Measurements from ENCODE around the gene PIK3R1.

Gene PIK3R1

DNA sequence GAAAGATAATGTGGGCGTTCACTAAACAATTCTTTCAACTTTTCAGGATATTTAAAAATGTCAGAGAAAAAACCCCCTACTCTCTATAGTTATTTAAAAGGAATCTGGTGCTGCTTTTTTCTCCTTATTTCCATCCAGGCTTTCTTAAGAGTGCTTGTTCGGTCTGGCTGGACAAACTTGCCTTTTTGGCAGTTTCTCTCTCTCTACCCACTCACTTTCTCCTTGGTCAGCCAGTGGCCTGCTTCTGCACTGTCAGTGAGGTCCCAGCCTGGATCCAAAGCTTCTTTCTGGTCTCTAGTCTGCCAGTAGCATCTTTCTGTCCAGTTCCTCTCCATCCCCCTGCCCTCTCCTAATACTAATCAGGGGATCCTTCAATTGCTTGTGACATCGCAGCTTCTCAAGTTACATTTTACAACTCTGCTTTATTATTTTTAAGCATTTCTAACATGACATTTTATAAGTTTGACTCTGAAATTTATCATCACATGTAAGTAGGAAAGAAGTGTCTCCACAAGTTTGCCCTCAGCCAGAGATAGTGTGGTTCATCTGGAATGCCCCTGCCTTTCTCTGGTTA, 50.4 kb downstream of the PIK3R1 start:
- Histone ChIP-seq H3K27ac (ENCODE audit: insufficient read depth, low read length, poor library complexity, severe bottlenecking) (no peak overlapping the region), H3K4me1 (ENCODE audit: control insufficient read depth, insufficient read depth, low read length, poor library complexity, severe bottlenecking) (peaks cover 30% of the 10 kb centered on the region), H3K9me3 (ENCODE audit: control insufficient read depth, low read length) (no peaks in the 10 kb centered on the region), H3K4me3 (ENCODE audit: insufficient read depth, low read depth, low read length, poor library complexity, severe bottlenecking) (no peak overlapping the region), H3K36me3 (ENCODE audit: control insufficient read depth, insufficient read depth, low read length) (no peaks in the 10 kb centered on the region), H3K27me3 (replicated peaks; ENCODE audit: control insufficient read depth, insufficient read depth, low read length, poor library complexity, severe bottlenecking) (no peaks in the 10 kb centered on the region)
- DNase-seq = no peak

DNA sequence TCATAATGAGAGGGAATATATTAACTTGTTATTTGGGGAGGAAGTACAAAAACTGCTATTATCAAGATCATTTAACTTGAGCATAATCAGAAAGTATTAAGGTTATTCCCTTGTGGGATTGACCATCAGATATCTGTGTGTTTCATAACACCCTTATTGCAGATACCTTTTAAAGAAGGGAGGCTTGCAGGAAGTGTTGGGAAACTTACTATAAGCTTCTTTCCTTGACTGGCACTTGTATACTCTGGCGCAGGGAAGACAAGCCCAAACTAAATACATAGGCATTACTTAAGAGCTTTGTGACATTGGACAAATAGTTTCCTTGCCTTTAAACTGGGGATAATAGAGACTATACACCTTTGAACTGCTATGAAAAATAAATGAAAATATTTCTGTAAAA, 50.9 kb downstream of the PIK3R1 start:
- no peaks in the 10 kb centered on the region for H3K9me3 ChIP-seq (ENCODE audit: control insufficient read depth, low read length)
- no peak for DNase-seq
- no peak overlapping the region for H3K4me3 ChIP-seq (ENCODE audit: insufficient read depth, low read depth, low read length, poor library complexity, severe bottlenecking)
- peak overlapping the region; percentile 19 for H3K27ac ChIP-seq (ENCODE audit: insufficient read depth, low read length, poor library complexity, severe bottlenecking)
- peaks cover 35% of the 10 kb centered on the region for H3K4me1 ChIP-seq (ENCODE audit: control insufficient read depth, insufficient read depth, low read length, poor library complexity, severe bottlenecking)
- no peaks in the 10 kb centered on the region for H3K36me3 ChIP-seq (ENCODE audit: control insufficient read depth, insufficient read depth, low read length)
- H3K27me3 ChIP-seq (replicated peaks; ENCODE audit: control insufficient read depth, insufficient read depth, low read length, poor library complexity, severe bottlenecking) = no peaks in the 10 kb centered on the region

DNA sequence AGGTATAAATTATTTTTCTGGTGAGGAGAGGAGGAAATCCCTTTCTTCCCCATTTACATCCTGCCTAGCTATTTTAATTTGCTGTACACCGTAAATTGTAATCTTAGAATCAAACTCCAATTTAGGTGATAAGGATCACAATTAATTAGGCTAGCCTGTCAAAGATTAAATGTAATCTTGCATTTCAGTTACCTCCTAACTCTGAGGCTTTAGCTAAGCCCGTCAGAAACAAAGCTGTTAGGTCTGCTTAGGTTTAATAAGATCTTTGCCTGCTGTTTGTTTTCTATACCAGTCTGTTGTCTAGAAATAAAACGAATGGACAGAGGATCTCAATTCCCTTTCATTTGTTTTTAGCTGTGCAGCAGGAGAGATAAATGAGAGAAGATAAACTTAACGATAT, 51.5 kb downstream of the PIK3R1 start:
- H3K27me3 ChIP-seq (replicated peaks; ENCODE audit: control insufficient read depth, insufficient read depth, low read length, poor library complexity, severe bottlenecking) = no peaks in the 10 kb centered on the region
- H3K9me3 ChIP-seq (ENCODE audit: control insufficient read depth, low read length) = no peaks in the 10 kb centered on the region
- H3K27ac ChIP-seq (ENCODE audit: insufficient read depth, low read length, poor library complexity, severe bottlenecking) = peak overlapping the region; percentile 19
- no peak overlapping the region for H3K4me3 ChIP-seq (ENCODE audit: insufficient read depth, low read depth, low read length, poor library complexity, severe bottlenecking)
- H3K36me3 ChIP-seq (ENCODE audit: control insufficient read depth, insufficient read depth, low read length) = no peaks in the 10 kb centered on the region
- peaks cover 32% of the 10 kb centered on the region for H3K4me1 ChIP-seq (ENCODE audit: control insufficient read depth, insufficient read depth, low read length, poor library complexity, severe bottlenecking)
- DNase-seq = no peak

DNA sequence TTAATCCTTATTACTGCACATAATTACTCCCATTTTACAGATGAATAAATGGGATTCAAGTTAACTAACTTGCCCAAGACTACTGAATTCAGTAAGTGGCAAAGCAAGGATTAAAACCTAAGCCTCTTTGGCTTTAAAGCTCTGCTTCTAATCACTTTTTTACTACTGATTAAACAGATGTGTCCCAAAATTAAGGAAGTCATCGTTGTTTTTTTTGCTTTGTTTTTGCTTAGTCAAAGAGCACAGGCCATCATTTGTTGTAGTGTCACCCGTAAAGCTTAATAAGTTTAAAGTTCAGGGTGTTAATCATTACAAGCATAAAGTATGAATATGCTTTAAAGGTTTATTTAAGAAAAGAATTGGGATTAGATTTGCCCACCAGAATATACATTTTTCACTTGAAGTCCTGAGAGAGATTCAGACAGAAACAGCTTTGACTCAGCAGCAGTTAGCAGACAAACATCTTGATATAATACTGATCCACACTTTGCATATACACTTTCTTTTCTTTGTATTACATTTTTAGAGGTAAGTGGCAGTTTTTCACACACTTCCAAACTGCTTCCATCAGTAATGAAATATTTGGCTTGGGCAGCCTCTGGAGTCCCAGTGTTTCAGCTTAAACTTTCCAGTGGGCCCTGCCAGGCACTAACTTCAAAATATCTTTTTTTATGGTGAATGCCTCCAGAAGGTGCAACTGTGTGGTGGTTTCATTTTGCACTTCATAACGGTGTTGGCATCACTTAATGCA, 52.7 kb downstream of the PIK3R1 start:
- DNase-seq = no peak
- no peaks in the 10 kb centered on the region for H3K36me3 ChIP-seq (ENCODE audit: control insufficient read depth, insufficient read depth, low read length)
- no peak overlapping the region for H3K27ac ChIP-seq (ENCODE audit: insufficient read depth, low read length, poor library complexity, severe bottlenecking)
- no peaks in the 10 kb centered on the region for H3K9me3 ChIP-seq (ENCODE audit: control insufficient read depth, low read length)
- H3K4me1 ChIP-seq (ENCODE audit: control insufficient read depth, insufficient read depth, low read length, poor library complexity, severe bottlenecking) = peaks cover 32% of the 10 kb centered on the region
- H3K4me3 ChIP-seq (ENCODE audit: insufficient read depth, low read depth, low read length, poor library complexity, severe bottlenecking) = no peak overlapping the region
- H3K27me3 ChIP-seq (replicated peaks; ENCODE audit: control insufficient read depth, insufficient read depth, low read length, poor library complexity, severe bottlenecking) = no peaks in the 10 kb centered on the region

DNA sequence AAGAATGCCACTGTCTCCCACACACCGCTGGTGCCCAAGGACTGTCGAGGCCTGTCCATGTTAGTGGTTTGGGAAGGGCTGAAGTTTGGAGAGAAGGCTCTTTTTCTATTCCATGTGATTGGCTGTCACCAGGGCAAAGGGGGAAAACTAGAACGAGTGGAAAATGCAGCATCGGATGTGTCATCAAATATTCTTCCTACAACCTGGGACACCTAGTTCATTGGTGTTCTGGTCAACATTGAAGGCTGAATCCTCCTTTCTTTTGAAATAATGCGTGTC, 53.2 kb downstream of the PIK3R1 start:
- Histone ChIP-seq H3K36me3 (ENCODE audit: control insufficient read depth, insufficient read depth, low read length) (peaks cover 5% of the 10 kb centered on the region), H3K4me1 (ENCODE audit: control insufficient read depth, insufficient read depth, low read length, poor library complexity, severe bottlenecking) (peaks cover 32% of the 10 kb centered on the region), H3K27me3 (replicated peaks; ENCODE audit: control insufficient read depth, insufficient read depth, low read length, poor library complexity, severe bottlenecking) (no peaks in the 10 kb centered on the region), H3K27ac (ENCODE audit: insufficient read depth, low read length, poor library complexity, severe bottlenecking) (no peak overlapping the region), H3K9me3 (ENCODE audit: control insufficient read depth, low read length) (no peaks in the 10 kb centered on the region), H3K4me3 (ENCODE audit: insufficient read depth, low read depth, low read length, poor library complexity, severe bottlenecking) (no peak overlapping the region)
- no peak for DNase-seq

DNA sequence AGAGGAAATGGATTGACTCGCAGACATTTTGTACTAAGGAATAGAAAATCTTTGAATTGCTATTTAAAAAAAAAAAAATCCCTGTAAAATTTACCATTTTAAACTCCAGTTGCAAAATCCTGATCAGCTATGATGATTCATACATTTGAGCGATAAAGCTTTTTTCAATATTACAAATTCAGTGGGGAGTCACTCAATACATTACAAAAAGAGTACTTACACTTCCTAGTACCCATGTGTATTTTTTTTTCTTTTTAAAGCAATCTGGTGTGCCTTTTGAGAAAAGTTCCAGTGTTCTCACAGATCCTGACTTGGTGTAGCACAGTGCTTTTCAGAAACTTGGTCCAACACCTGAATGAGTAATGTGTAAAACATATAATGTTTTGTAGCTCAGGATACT, 54.3 kb downstream of the PIK3R1 start:
- no peak overlapping the region for H3K27ac ChIP-seq (ENCODE audit: insufficient read depth, low read length, poor library complexity, severe bottlenecking)
- H3K4me3 ChIP-seq (ENCODE audit: insufficient read depth, low read depth, low read length, poor library complexity, severe bottlenecking) = no peak overlapping the region
- H3K9me3 ChIP-seq (ENCODE audit: control insufficient read depth, low read length) = no peaks in the 10 kb centered on the region
- no peak for DNase-seq
- no peaks in the 10 kb centered on the region for H3K27me3 ChIP-seq (replicated peaks; ENCODE audit: control insufficient read depth, insufficient read depth, low read length, poor library complexity, severe bottlenecking)
- peaks cover 7% of the 10 kb centered on the region for H3K36me3 ChIP-seq (ENCODE audit: control insufficient read depth, insufficient read depth, low read length)
- H3K4me1 ChIP-seq (ENCODE audit: control insufficient read depth, insufficient read depth, low read length, poor library complexity, severe bottlenecking) = peaks cover 32% of the 10 kb centered on the region

DNA sequence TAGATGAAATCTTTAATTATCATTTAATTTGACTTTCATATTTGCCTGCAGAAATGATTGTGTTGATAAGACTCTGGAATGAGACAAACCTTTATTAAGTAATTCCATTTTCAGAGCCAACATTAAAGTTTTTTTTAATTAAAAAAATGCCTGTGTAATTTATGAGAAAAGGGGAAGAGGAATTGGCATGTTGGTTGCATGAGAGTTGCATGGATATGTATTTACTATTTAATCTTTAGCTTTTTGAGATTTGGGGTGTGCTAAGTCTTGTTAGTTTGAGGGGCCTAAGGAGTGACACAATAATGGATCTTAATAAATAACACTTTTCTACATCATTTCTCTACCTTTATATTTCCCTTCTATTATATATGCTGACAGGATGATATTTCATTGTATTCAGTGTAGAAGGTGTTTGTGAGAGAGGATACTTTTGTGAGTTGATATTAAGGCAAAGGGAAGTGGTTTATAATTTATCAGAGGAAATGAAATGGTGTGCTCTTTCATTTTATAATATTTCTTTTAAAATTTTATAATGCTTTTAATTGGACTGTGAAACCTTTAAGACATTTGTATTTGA, 54.9 kb downstream of the PIK3R1 start:
- Histone ChIP-seq H3K9me3 (ENCODE audit: control insufficient read depth, low read length) (no peaks in the 10 kb centered on the region), H3K4me1 (ENCODE audit: control insufficient read depth, insufficient read depth, low read length, poor library complexity, severe bottlenecking) (peaks cover 30% of the 10 kb centered on the region), H3K4me3 (ENCODE audit: insufficient read depth, low read depth, low read length, poor library complexity, severe bottlenecking) (no peak overlapping the region), H3K27ac (ENCODE audit: insufficient read depth, low read length, poor library complexity, severe bottlenecking) (no peak overlapping the region), H3K27me3 (replicated peaks; ENCODE audit: control insufficient read depth, insufficient read depth, low read length, poor library complexity, severe bottlenecking) (no peaks in the 10 kb centered on the region), H3K36me3 (ENCODE audit: control insufficient read depth, insufficient read depth, low read length) (peaks cover 7% of the 10 kb centered on the region)
- no peak for DNase-seq

DNA sequence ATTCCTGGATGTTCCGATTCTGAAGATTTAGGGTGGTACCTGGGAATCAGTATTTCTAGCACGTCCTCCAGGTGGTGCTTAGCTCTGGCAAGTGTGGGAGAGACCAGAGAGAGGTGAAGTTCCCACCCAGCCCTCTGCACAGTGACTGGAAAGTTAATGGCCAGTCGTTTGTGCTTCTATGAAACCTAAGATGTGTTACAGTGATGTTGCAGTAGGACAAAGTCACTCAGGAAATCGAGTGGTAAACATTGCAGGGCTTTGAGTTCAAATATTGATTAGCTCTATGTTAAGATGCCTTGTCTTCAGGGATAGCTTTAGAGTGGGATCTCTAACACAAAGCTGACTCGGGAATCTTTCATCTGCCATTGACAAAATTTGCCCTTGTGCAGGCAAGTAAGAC, 55.6 kb downstream of the PIK3R1 start:
- no peaks in the 10 kb centered on the region for H3K27me3 ChIP-seq (replicated peaks; ENCODE audit: control insufficient read depth, insufficient read depth, low read length, poor library complexity, severe bottlenecking)
- H3K27ac ChIP-seq (ENCODE audit: insufficient read depth, low read length, poor library complexity, severe bottlenecking) = no peak overlapping the region
- no peak overlapping the region for H3K4me3 ChIP-seq (ENCODE audit: insufficient read depth, low read depth, low read length, poor library complexity, severe bottlenecking)
- H3K4me1 ChIP-seq (ENCODE audit: control insufficient read depth, insufficient read depth, low read length, poor library complexity, severe bottlenecking) = peaks cover 29% of the 10 kb centered on the region
- DNase-seq = no peak
- H3K9me3 ChIP-seq (ENCODE audit: control insufficient read depth, low read length) = no peaks in the 10 kb centered on the region
- H3K36me3 ChIP-seq (ENCODE audit: control insufficient read depth, insufficient read depth, low read length) = peaks cover 7% of the 10 kb centered on the region

DNA sequence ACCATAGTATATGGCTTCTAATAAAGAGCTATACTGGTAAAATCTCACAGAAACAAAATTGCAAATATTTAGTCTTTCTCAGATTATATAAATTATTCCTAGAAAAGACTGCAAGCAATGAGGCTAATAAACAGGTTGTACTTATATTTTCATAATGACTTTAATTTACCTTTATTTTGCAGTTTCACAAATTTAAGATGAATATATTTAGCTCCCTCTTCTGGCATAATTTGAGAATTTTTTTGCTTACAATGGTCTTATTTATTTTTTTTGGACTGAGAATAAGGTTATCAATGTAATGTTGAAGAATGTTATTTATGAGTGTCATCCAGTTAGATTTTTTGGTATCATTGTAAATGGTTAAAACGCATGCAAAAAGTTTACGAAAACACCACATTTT, 56.7 kb downstream of the PIK3R1 start:
- no peak overlapping the region for H3K27ac ChIP-seq (ENCODE audit: insufficient read depth, low read length, poor library complexity, severe bottlenecking)
- no peaks in the 10 kb centered on the region for H3K27me3 ChIP-seq (replicated peaks; ENCODE audit: control insufficient read depth, insufficient read depth, low read length, poor library complexity, severe bottlenecking)
- no peak for DNase-seq
- peaks cover 25% of the 10 kb centered on the region for H3K4me1 ChIP-seq (ENCODE audit: control insufficient read depth, insufficient read depth, low read length, poor library complexity, severe bottlenecking)
- no peak overlapping the region for H3K4me3 ChIP-seq (ENCODE audit: insufficient read depth, low read depth, low read length, poor library complexity, severe bottlenecking)
- H3K36me3 ChIP-seq (ENCODE audit: control insufficient read depth, insufficient read depth, low read length) = peaks cover 7% of the 10 kb centered on the region
- H3K9me3 ChIP-seq (ENCODE audit: control insufficient read depth, low read length) = no peaks in the 10 kb centered on the region

DNA sequence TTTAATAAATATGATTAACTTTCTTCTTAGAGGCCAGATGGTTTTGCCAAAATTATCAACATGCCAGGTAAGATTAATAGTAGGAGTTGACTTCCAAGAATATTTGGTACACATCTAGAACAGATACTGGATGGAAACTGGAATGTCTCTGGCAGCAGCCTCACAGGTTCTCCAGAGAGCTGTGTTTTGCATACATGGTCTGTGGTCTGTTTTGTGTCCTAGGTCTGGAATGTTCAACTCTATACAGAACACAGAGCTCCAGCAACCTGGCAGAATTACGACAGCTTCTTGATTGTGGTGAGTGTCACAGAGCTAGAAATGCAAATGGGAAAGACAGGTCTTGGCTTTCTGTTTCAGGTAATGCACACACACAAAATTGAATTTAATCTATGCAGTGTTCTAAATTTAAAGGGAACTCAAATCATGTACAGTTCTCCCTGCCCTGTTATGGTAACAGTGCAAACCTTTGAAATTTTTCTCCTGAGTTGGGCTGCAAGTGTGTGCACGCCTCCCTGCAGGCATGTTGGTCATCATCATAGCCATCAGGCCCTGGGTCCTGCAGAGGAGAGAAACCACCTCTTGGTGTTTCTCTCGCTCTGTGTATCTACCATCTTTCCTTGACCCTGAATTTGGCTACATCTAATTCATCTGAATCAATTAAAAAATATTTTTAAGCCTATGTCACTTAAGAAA, 58.3 kb downstream of the PIK3R1 start:
- H3K4me1 ChIP-seq (ENCODE audit: control insufficient read depth, insufficient read depth, low read length, poor library complexity, severe bottlenecking) = peaks cover 27% of the 10 kb centered on the region
- H3K36me3 ChIP-seq (ENCODE audit: control insufficient read depth, insufficient read depth, low read length) = peaks cover 7% of the 10 kb centered on the region
- H3K4me3 ChIP-seq (ENCODE audit: insufficient read depth, low read depth, low read length, poor library complexity, severe bottlenecking) = no peak overlapping the region
- no peak for DNase-seq
- no peaks in the 10 kb centered on the region for H3K9me3 ChIP-seq (ENCODE audit: control insufficient read depth, low read length)
- H3K27ac ChIP-seq (ENCODE audit: insufficient read depth, low read length, poor library complexity, severe bottlenecking) = no peak overlapping the region
- no peaks in the 10 kb centered on the region for H3K27me3 ChIP-seq (replicated peaks; ENCODE audit: control insufficient read depth, insufficient read depth, low read length, poor library complexity, severe bottlenecking)
